RPMI7951 (cell line): ENCODE measurements around the gene FOXO1. TPM values are rescaled to one million over a fixed set of nuclear protein-coding genes. Genes with fewer than 3 reads are reported as not detected.

ENCODE experiments used
- DNase-seq: peaks from one replicate; pipeline ENCODE4 v3.0.0-alpha.2; 2012; ENCODE audit warnings: low read depth
- total RNA-seq: library from RNA; depleted of rRNA; stranded (reverse); fragments of >200 nt; shearing (Covaris generic); gene quantifications from 2 replicates; pipeline ENCODE4 v1.2.3, GENCODE V29; 2014

FOXO1 gene
- total RNA-seq, 1 experiment from 2014 or later: 1.6 TPM

GRCh38 chr13:40639221-40639681 is 27.2 kb downstream of the FOXO1 start:
- peak; percentile 45 for DNase-seq

DNA sequence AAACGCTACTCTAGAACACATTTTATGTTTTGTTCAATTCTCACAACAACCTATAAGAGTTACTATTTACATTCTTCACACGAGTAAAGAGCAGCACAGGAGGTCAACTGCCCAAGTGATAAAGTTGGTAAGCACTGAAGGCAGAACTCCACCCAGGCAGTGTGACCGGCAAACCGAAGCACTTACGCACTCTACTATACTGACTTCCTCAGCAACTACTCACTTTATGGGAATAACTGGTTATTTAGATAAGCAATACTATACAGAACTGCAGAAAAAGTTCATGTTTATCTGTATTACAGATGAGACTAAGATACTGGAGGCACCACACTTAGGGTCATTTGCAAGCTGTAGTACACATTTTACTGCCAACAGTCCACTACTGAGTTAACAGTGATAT is 28.8 kb downstream of the FOXO1 start:
- DNase-seq: no peak

- no peak for DNase-seq
Observed at GRCh38 chr13:40635315-40635995, 31.0 kb downstream of the FOXO1 start.

DNA sequence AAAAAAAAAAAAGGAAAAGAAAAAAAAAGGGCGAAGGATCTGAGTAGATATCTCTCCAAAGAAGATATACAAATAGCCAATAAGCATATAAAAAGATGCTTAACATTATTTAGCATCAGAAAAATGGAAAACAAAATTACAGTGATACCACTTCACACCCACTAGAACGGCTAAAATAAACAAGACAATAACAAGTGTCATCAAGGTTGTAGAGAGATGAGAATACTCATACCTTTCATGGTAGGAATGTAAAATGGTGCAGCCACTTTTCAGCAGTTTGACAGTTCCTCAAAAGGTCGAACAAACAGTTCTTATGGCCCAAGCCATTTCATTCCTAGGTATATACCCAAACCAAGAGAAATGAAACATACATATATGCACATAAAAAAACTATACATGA is 33.5 kb downstream of the FOXO1 start:
- no peak for DNase-seq

- no peak for DNase-seq
Observed at GRCh38 chr13:40631605-40632004, 34.8 kb downstream of the FOXO1 start.

DNA sequence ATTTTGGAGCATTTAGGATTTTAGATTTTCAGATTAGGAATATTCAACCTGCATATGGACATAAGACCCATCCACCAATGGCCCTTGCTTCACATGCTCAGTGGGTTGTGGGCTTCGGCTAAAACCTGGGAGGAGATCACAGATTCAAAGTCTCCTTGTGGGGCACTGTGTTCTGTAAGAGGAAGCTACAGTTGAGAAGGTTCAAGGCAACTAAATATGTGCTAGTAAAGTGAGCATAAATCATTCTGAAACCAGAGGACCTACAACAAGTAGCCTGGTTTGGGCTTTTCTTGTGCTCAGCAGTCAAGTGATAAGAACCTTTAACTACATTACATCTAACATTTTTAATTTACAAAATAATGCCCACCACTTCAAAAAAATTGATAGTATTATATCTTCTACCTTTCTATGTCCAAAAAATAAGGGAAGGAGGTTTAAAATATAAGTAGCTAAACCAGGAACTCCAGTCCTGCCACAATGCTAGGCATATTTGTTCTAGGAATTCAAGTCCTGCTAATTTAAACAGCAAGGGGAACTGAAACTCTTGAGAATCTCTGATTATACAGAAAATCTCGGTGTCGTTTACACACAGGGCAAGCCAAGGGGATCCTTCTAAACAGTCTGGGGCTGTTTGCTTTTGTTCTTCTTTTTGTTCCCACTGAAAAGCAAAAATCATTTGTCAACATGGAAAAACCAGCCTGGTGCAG is 36.6 kb downstream of the FOXO1 start:
- DNase-seq: no peak

GRCh38 chr13:40626977-40627376 is 39.5 kb downstream of the FOXO1 start:
- no peak for DNase-seq

DNA sequence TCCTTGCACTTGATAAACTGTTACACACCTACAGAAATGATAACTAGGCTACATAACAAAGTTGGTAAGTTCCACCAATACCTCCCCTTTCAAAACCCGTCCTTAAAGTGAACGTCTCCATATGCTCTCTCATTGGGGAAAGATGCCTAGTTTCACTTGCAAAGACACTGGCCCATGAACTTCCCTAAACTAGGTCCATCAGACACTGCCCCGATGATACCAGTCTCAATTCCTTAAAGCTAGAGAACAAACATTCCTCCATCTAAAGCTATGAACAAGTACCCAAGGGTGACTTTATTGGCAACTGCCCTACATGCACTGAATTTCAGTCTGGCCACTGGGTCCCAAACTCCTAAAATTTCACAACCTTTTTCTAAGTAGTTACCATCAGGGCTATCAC is 39.9 kb downstream of the FOXO1 start:
- DNase-seq: no peak

DNA sequence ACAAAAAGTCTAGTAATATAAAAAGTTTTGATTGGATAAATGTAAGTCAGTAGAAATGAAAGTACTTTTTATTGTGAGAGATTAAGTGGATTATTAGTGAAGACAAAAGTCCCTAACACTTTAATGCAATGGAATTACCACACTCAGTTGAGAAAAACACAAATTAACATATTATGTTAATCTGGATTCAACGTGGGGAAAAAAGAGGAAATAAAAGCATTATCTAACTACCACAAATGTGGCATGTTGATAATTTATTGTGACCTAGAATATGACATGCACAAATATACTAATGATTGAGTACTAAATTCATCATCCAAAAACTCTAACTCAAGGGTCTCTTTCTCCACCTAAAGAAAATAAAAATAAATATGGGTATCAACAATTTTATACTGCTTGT is 41.5 kb downstream of the FOXO1 start:
- DNase-seq: no peak

DNA sequence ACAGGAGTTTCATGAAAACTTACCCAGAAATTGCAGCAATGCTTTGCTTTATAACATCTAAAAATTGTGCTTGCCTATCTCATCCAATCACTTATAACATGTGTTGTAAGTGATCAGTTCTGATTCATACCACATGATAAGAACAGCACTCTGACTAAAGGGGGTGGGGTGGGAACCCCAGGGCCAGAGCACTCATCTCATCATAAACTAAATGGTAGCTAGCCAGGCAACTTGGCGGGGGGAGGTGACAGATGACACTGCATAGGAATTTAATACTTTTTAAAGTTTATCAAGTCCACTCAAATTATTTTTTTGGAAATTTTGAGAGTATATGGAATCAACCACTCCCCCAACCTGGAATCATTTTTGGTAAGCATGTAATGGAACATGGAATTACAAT is 42.1 kb downstream of the FOXO1 start:
- DNase-seq: no peak

GRCh38 chr13:40622761-40623160 is 43.7 kb downstream of the FOXO1 start:
- no peak for DNase-seq

DNA sequence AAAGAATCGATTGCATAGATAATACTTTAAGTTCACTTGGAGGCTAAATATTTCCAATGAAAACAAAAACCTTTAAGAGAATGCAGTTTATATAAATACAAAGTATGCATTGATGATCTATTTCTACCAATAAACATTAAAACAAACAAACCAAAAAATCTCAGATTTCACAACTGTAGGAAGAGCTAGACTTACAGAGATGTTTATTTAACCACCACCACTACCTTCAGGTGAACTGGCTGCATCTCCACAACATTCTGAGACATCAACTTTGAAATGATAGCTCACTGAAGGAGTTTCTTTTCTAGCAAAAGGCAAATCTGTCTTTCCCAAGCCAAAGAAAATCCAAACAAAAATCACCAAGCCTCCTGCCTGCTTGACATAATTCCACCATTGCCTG is 44.2 kb downstream of the FOXO1 start:
- no peak for DNase-seq

GRCh38 chr13:40619479-40619814 is 47.0 kb downstream of the FOXO1 start:
- DNase-seq: peak; percentile 2

- DNase-seq: no peak
Observed at GRCh38 chr13:40618581-40619478, 47.6 kb downstream of the FOXO1 start.

DNA sequence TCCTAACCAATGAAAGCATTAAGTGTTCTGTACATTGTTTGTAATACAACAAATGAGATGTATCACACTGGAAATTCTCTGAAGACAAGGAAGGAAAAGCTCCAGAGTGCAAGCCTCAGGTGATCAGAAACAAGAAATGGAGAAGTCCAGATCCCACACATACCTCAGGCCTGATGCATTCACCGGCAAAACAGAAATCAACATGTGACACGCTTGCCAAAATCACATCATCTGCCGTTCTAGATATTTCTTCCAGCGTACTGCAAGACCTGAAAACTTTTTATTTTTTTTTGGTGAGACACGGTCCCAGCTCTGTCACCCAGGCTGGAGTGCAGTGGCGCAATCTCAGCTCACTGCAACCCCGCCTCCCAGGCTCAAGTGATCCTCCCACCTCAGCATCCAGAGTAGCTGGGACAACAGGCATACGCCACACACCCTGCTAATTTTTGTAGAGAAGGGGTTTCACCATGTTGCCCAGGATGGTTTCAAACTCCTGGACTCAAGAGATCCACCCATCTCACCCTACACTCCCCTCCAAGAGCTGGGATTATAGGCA is 48.6 kb downstream of the FOXO1 start:
- DNase-seq: no peak

DNA sequence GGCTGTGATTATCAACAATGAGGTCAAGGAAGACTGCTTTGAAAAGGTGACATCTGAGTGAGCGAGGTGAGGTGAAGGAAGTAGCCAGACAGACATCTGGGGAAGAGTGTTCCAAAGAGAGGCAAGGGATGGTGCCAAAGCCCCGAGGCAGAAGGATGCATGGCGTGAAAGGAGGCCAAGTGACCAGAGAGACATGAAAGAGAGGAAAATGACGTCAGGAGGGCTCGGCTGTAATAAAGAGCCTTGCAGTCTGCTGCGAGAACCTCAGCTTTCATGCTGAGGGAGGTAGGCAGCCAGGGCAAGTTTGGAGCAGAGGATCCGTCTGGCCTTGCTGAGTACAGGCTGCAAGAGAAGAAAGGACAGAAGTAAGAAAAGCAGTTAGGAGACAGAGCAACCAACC is 50.8 kb downstream of the FOXO1 start:
- peak; percentile 61 for DNase-seq

DNA sequence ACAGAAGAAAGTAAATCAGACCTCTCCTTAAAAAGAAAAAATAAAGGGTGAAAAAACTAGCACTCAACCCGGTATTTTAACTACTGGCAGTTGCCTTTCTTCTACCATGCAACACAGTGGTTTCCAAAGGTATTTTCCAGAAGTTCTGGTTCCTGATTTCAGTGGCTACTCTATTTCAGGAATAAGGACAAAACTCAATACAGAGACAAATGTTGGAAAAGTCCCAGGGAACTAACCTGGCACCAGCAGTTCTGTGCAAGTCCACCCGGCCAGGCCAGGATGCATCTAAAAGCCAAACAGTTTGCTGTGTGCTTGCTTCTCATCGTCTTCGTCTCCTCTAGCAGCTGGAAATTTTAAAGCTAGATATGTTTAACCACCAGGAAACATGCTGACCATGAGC is 52.5 kb downstream of the FOXO1 start:
- DNase-seq: no peak

- DNase-seq: no peak
Observed at GRCh38 chr13:40613192-40613818, 53.1 kb downstream of the FOXO1 start.

DNA sequence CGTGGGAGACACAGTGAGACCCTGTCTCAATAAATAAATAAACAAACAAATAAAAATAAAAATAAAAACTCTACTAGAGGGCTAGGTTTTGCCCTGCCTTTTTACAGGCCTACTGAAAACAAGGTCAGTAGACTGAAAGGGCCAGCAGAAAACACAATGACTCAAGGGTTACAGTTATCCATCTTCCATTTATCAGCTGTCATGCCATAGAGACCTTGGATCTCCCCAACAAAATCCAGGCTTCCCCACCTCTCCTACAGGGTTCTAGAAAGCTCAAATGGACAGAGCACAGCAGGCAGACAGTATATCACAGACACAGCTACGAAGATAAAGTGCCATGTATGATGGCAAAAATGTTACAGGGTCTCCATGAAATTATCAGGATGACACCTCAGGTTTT is 54.4 kb downstream of the FOXO1 start:
- DNase-seq: no peak

DNA sequence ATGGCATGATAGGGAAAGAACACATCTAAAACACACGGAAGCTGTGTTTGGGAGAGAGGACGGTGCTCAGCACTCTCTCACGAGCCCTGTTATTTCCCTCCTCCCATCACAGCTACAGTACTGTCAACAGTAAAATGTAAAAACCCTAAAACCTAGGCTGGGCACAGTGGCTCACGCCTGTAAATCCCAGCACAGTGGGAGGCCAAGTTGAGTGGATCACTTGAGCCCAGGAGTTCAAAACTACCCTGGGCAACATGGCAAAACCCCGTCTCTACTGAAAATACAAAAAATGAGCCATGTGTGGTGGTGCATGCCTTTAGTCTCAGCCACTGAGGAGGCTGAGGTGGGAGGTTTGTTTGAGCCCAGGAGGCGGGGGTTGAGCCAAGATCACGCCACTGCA is 54.8 kb downstream of the FOXO1 start:
- DNase-seq: no peak

- no peak for DNase-seq
Observed at GRCh38 chr13:40611004-40611403, 55.4 kb downstream of the FOXO1 start.
